Transverse colon (tissue), 4 donors: Measurements from ENCODE around the gene LARP4B. TPM values are rescaled to one million over a fixed set of nuclear protein-coding genes. Genes with fewer than 3 reads are reported as not detected.

Experiments
- DNase-seq: peaks from one replicate; pipeline ENCODE4 v3.0.0-alpha.2; 2019
- H3K27ac ChIP-seq, 4 donors: fragments of 200-600 bp; sonication (generic); 2 replicates each; pipeline ENCODE4 v1.5.1; 2016 to 2018; ENCODE audit warnings: inconsistent platforms in 4 of 4
- H3K27me3 ChIP-seq: fragments of 200-600 bp; sonication (generic); 2 replicates; pipeline ENCODE4 v1.5.1; 2017; ENCODE audit warnings: inconsistent platforms
- H3K36me3 ChIP-seq, 4 donors: fragments of 200-600 bp; sonication (generic); 2 replicates each; pipeline ENCODE4 v1.5.1; 2017 to 2019; ENCODE audit warnings: inconsistent platforms in 4 of 4
- H3K4me1 ChIP-seq, 4 donors: fragments of 200-600 bp; sonication (generic); 2 replicates each; pipeline ENCODE4 v1.5.1; 2017 to 2020; ENCODE audit warnings: inconsistent platforms in 4 of 4
- H3K4me3 ChIP-seq, 4 donors: fragments of 200-600 bp; sonication (generic); 1 replicate in 1 of 4; 2 replicates in 3 of 4; pipeline versions ENCODE4 v1.5.1 to v1.6.1; 2017 to 2019; ENCODE audit warnings: inconsistent platforms in 4 of 4
- H3K9me3 ChIP-seq, 2 donors: fragments of 200-600 bp; sonication (generic); 2 replicates each; pipeline ENCODE4 v1.5.1; 2017 to 2019; ENCODE audit warnings: inconsistent platforms in 2 of 2
- CTCF ChIP-seq, 5 experiments: fragments of 200-600 bp in 3 of 5; fragments of 450-650 bp in 2 of 5; sonication (generic) in 3 of 5; IDR thresholded peaks; 1 replicate in 2 of 5; 2 replicates in 3 of 5; pipeline ENCODE4 v1.5.1; 2016 to 2017; ENCODE audit warnings: antibody characterized with exemption in 5 of 5, inconsistent platforms in 3 of 5, mild to moderate bottlenecking in 2 of 5, moderate library complexity in 1 of 5
- EP300 ChIP-seq: sonication (generic); formaldehyde crosslinking; IDR thresholded peaks from one replicate; pipeline ENCODE4 v1.6.1; 2017; ENCODE audit warnings: antibody characterized with exemption, low read depth
- POLR2A ChIP-seq: fragments of 450-650 bp; IDR thresholded peaks from one replicate; pipeline ENCODE4 v1.6.1; 2016; ENCODE audit warnings: antibody characterized with exemption, mild to moderate bottlenecking, moderate library complexity
- POLR2AphosphoS5 ChIP-seq, 3 donors: sonication (generic); formaldehyde crosslinking; IDR thresholded peaks; one replicate each; pipeline ENCODE4 v1.6.1; 2016; ENCODE audit warnings: antibody characterized with exemption in 3 of 3
- WGBS, 2 donors: methylation state at CpG; one replicate each; pipeline ENCODE4 v1.1.5; 2018; ENCODE audit warnings: low coverage in 1 of 2; 5-methylcytosine and 5-hydroxymethylcytosine counted together
- in situ Hi-C, 4 donors: fragments of 200-750 bp; cut with MboI; loops; one replicate each; pipeline versions ENCODE4 v1.15.0 to v1.15.1; 2017; ENCODE audit warnings: low sequenced_read_pairs in 3 of 4, low pct_ligation_motif_present in 1 of 4, low pct_unique_long_range_greater_than_20kb in 1 of 4
- intact Hi-C: fragments of 100-400 bp; cut with DNase I; formaldehyde crosslinking; loops from one replicate; pipeline ENCODE4 v1.15.1; 2023; ENCODE audit warnings: low total_unique reads
- total RNA-seq, 4 donors: library from RNA; depleted of rRNA; stranded (reverse); fragments of >200 nt; gene quantifications; one replicate each; pipeline ENCODE4 v1.1.0, GENCODE V29; 2016

The LARP4B gene
- total RNA-seq, 4 donors from 2014 or later = 89.2 to 148 (median 96.4) TPM

GRCh38 chr10:785089-785860, 146.2 kb downstream of the LARP4B start:
- H3K4me1 ChIP-seq = peaks cover 3 to 29% (median 17%) of the 10 kb centered on the region in 4 donors
- intact Hi-C loops (loop anchor here (10.0 kb wide), 3 partner anchors 200 to 420 kb away; no protein-coding TSS in a partner anchor), in situ Hi-C loops (loop anchor here in 2 of 4 donors (25.0 kb wide), 1 partner anchor 273 kb away; no protein-coding TSS in a partner anchor)
- H3K27me3 ChIP-seq = peaks cover 15% of the 10 kb centered on the region
- TF ChIP-seq EP300 (no peak), CTCF (IDR thresholded peaks at IDR 0.05) (no peak), POLR2AphosphoS5 (IDR thresholded peaks at IDR 0.05) (no peak), POLR2A (no peak)
- H3K9me3 ChIP-seq = no peaks in the 10 kb centered on the region
- no peak for DNase-seq
- no peak overlapping the region for H3K27ac ChIP-seq
- WGBS, 2 donors = 59 to 71% methylated on average over 5 to 24 of the region's 32 CpGs
- H3K4me3 ChIP-seq = peak overlapping the region in 2 of 4 donors; percentile 31 to 40
- H3K36me3 ChIP-seq = no peaks in the 10 kb centered on the region

GRCh38 chr10:784403-785088, 147.0 kb downstream of the LARP4B start:
- Histone ChIP-seq H3K4me3 (peak overlapping the region in 2 of 4 donors; percentile 31 to 40), H3K9me3 (no peaks in the 10 kb centered on the region), H3K36me3 (no peaks in the 10 kb centered on the region), H3K27me3 (peaks cover 15% of the 10 kb centered on the region), H3K27ac (no peak overlapping the region), H3K4me1 (peaks cover 3 to 25% (median 12%) of the 10 kb centered on the region in 4 donors)
- TF ChIP-seq CTCF (IDR thresholded peaks at IDR 0.05) (no peak), EP300 (no peak), POLR2AphosphoS5 (IDR thresholded peaks at IDR 0.05) (no peak), POLR2A (no peak)
- 2% methylated on average over 19 of the region's 51 CpGs; no CpG with 5 or more reads in 1 of the 2 donors for whole genome bisulfite sequencing, 2 donors
- DNase-seq = peak; percentile 45
- in situ Hi-C loops = loop anchor here in 2 of 4 donors (25.0 kb wide), 1 partner anchor 272 kb away; no protein-coding TSS in a partner anchor
- intact Hi-C loops = loop anchor here (10.0 kb wide), 3 partner anchors 200 to 420 kb away; no protein-coding TSS in a partner anchor

- intact Hi-C loops = loop anchor here (10.0 kb wide), 3 partner anchors 198 to 418 kb away; no protein-coding TSS in a partner anchor
- WGBS, 2 donors = 90 to 100% methylated on average over 1 to 30 of the region's 32 CpGs
- TF ChIP-seq POLR2A (no peak), CTCF (IDR thresholded peaks at IDR 0.05) (no peak), POLR2AphosphoS5 (IDR thresholded peaks at IDR 0.05) (no peak), EP300 (no peak)
- in situ Hi-C loops = loop anchor here in 2 of 4 donors (25.0 kb wide), 1 partner anchor 271 kb away; no protein-coding TSS in a partner anchor
- Histone ChIP-seq H3K36me3 (no peaks in the 10 kb centered on the region), H3K4me1 (peaks cover 3 to 11% (median 7%) of the 10 kb centered on the region in 4 donors), H3K4me3 (no peak overlapping the region), H3K9me3 (no peaks in the 10 kb centered on the region), H3K27ac (no peak overlapping the region), H3K27me3 (peaks cover 15% of the 10 kb centered on the region)
- peak; percentile 4 for DNase-seq
Observed at GRCh38 chr10:782751-783648, 148.5 kb downstream of the LARP4B start.
